Kidney (tissue), 14 donors: ENCODE measurements around the gene CNGA2. TPM values are rescaled to one million over a fixed set of nuclear protein-coding genes. Genes with fewer than 3 reads are reported as not detected.

ENCODE experiments used
- DNase-seq, 5 donors: peaks; one replicate each; pipeline ENCODE4 v3.0.0-alpha.2; 2013 to 2020
- FAIRE-seq: peaks from 2 replicates; lab custom pipeline; 2012; peaks lifted over from hg19 to GRCh38; lab: Jason Lieb, UNC
- H3K27ac ChIP-seq, 2 donors: one replicate each; pipeline ENCODE4 v1.7.0; 2013; ENCODE audit warnings: low read depth in 2 of 2, low read length in 2 of 2, inconsistent platforms in 1 of 2
- H3K27me3 ChIP-seq: one replicate; pipeline ENCODE4 v1.7.1; 2013; ENCODE audit warnings: low read length, inconsistent platforms; ENCODE audit not compliant: control insufficient read depth, insufficient read depth
- H3K36me3 ChIP-seq, 3 donors: one replicate each; pipeline versions ENCODE4 v1.7.0 to v1.7.1; 2013; ENCODE audit warnings: low read length in 3 of 3, control low read depth in 1 of 3, inconsistent platforms in 1 of 3; ENCODE audit not compliant: insufficient read depth in 3 of 3, control insufficient read depth in 2 of 3
- H3K4me1 ChIP-seq, 3 donors: one replicate each; pipeline versions ENCODE4 v1.7.0 to v1.7.1; 2013; ENCODE audit warnings: low read length in 3 of 3, inconsistent platforms in 1 of 3, low read depth in 1 of 3; ENCODE audit not compliant: control insufficient read depth in 2 of 3, insufficient read depth in 2 of 3
- H3K4me3 ChIP-seq, 3 donors: one replicate each; pipeline versions ENCODE4 v1.7.0 to v1.8.1; 2013; ENCODE audit warnings: low read length in 3 of 3, control low read depth in 1 of 3, inconsistent platforms in 1 of 3
- H3K9ac ChIP-seq, 3 donors: one replicate each; pipeline versions ENCODE4 v1.7.0 to v1.7.1; 2013; ENCODE audit warnings: low read length in 3 of 3, control low read depth in 1 of 3, inconsistent platforms in 1 of 3
- H3K9me3 ChIP-seq, 3 donors: one replicate each; pipeline versions ENCODE4 v1.7.0 to v1.7.1; 2013; ENCODE audit warnings: low read length in 3 of 3, control low read depth in 1 of 3, inconsistent platforms in 1 of 3; ENCODE audit not compliant: control insufficient read depth in 2 of 3, insufficient read depth in 1 of 3
- CTCF ChIP-seq: IDR thresholded peaks from 3 replicates; pipeline ENCODE4 v1.5.1; 2012; ENCODE audit warnings: mild to moderate bottlenecking, moderate library complexity, borderline replicate concordance; ENCODE audit not compliant: insufficient read depth; ENCODE audit errors: extremely low read depth
- intact Hi-C: fragments of 100-400 bp; cut with DNase I; formaldehyde crosslinking; loops from one replicate; pipeline ENCODE4 v1.11.1; 2022
- polyA plus RNA-seq: library from polyadenylated mRNA; stranded (reverse); fragments of 350-450 nt; fragmentation: Illumina TruSeq; extraction: RNeasy Lipid Tissue Mini Kit (QIAGEN cat#74804); gene quantifications from one replicate; pipeline ENCODE4 v1.2.3, GENCODE V29; 2014; ENCODE audit warnings: low read depth, low replicate concordance; ENCODE audit not compliant: insufficient read depth
- total RNA-seq: library from RNA; stranded (reverse); fragmentation: NEBNext Ultra II Directional; extraction: Animal tissue kit (Norgen Biotek cat#: 25700); gene quantifications from one replicate; pipeline ENCODE4 v1.2.1, GENCODE V29; 2021
- donor health status: control.
- donor health status: control.
- donor health status: control.
- donor health status: control.
- donor health status: control.
- donor health status: DM: yes; HTN: yes; CAD: no.
- donor health status: Normal renal cell carcinoma (clear cell type).

CNGA2 gene
- total and polyA plus RNA-seq, 2 donors from 2014 or later: not detected

GRCh38 chrX:151779258-151779657, 44.7 kb downstream of the CNGA2 start:
- no peaks in the 10 kb centered on the region for H3K36me3 ChIP-seq
- TF ChIP-seq CTCF: no peak
- no peaks in the 10 kb centered on the region for H3K9me3 ChIP-seq
- no peak for DNase-seq
- no peaks in the 10 kb centered on the region for H3K4me1 ChIP-seq
- H3K27me3 ChIP-seq: no peaks in the 10 kb centered on the region
- FAIRE-seq: no peak
- no peak overlapping the region for H3K4me3 ChIP-seq
- H3K9ac ChIP-seq: no peak overlapping the region
- no peak overlapping the region for H3K27ac ChIP-seq
- intact Hi-C loops: no loop called here

- Histone ChIP-seq H3K9me3 (no peaks in the 10 kb centered on the region), H3K36me3 (no peaks in the 10 kb centered on the region), H3K9ac (no peak overlapping the region), H3K4me3 (no peak overlapping the region), H3K27me3 (no peaks in the 10 kb centered on the region), H3K4me1 (no peaks in the 10 kb centered on the region), H3K27ac (no peak overlapping the region)
- intact Hi-C loops: no loop called here
- TF ChIP-seq CTCF: no peak
- FAIRE-seq (no peak), DNase-seq (no peak)
Measured at GRCh38 chrX:151780621-151781020, 46.1 kb downstream of the CNGA2 start.

GRCh38 chrX:151789179-151789800, 54.7 kb downstream of the CNGA2 start:
- no peaks in the 10 kb centered on the region for H3K4me1 ChIP-seq
- no peak overlapping the region for H3K27ac ChIP-seq
- H3K9ac ChIP-seq: no peak overlapping the region
- H3K36me3 ChIP-seq: no peaks in the 10 kb centered on the region
- H3K9me3 ChIP-seq: no peaks in the 10 kb centered on the region
- no peak for DNase-seq
- no peak for TF ChIP-seq CTCF
- no peak for FAIRE-seq
- no peak overlapping the region for H3K4me3 ChIP-seq
- intact Hi-C loops: no loop called here
- H3K27me3 ChIP-seq: no peaks in the 10 kb centered on the region
